Measurements from ENCODE around the gene NPR3.

Gene NPR3

DNA sequence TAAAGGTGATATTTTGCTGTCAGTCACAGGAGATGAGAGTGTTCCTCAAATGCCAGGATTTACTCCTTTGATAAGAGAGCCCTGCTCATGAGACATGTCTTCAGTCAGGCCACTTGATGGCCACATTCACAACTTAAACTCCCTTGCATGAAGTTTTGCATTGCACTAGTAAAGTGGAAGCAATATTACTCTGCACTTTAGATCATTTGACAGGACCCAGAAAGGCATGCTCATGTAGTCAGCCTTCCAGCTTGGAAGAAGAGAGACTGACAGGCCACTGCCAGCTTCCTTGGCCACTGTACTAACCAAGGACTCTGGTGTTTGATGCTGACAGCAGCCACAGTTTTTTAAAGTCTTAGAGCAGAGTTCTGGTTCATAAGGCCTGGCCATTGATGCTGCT is 42.6 kb downstream of the NPR3 start:
- Histone ChIP-seq H4K91ac (ENCODE audit: low read length) (no peak overlapping the region), H3K23ac (ENCODE audit: low read length in 2 of 2) (no peak overlapping the region), H4K8ac (ENCODE audit: low read length) (no peak overlapping the region), H3K9ac (ENCODE audit: low read length) (no peak overlapping the region), H3K36me3 (ENCODE audit: control insufficient read depth in 1 of 2, insufficient read depth in 2 of 2, low read depth in 1 of 2, low read length in 2 of 2) (peaks cover 0 to 2% of the 10 kb centered on the region in 2 experiments), H2AK5ac (ENCODE audit: low read length, severe bottlenecking) (no peak overlapping the region), H2AFZ (ENCODE audit: low read depth, low read length) (no peak overlapping the region), H3K18ac (ENCODE audit: low read depth in 1 of 2, low read length in 2 of 2) (no peak overlapping the region), H2BK12ac (ENCODE audit: low read length in 2 of 2) (no peak overlapping the region), H2BK120ac (ENCODE audit: low read depth, low read length) (no peak overlapping the region), H3K79me1 (replicated peaks; ENCODE audit: low read length, poor library complexity, severe bottlenecking) (no peaks in the 10 kb centered on the region), H3K9me3 (ENCODE audit: control insufficient read depth, low read length) (peaks cover 18% of the 10 kb centered on the region), H3K4me1 (ENCODE audit: control insufficient read depth, insufficient read depth, low read depth, low read length) (no peaks in the 10 kb centered on the region), H3K27me3 (ENCODE audit: control insufficient read depth in 1 of 2, insufficient read depth in 1 of 2, low read length in 2 of 2) (no peaks in the 10 kb centered on the region), H2BK5ac (ENCODE audit: low read depth, low read length, poor library complexity, severe bottlenecking) (no peak overlapping the region), H3K4me2 (ENCODE audit: low read length, poor library complexity, severe bottlenecking) (no peak overlapping the region), H3K4ac (ENCODE audit: low read depth in 1 of 2, low read length in 2 of 2) (no peak overlapping the region), H3K14ac (ENCODE audit: low read length in 2 of 2) (no peak overlapping the region), H2BK15ac (ENCODE audit: low read depth, poor library complexity, severe bottlenecking) (no peak overlapping the region), H3K4me3 (ENCODE audit: insufficient read depth in 1 of 2, low read depth in 1 of 2, low read length in 2 of 2) (no peak overlapping the region), H3K27ac (ENCODE audit: low read length, poor library complexity, severe bottlenecking) (no peak overlapping the region)
- peak; percentile 27 for DNase-seq

DNA sequence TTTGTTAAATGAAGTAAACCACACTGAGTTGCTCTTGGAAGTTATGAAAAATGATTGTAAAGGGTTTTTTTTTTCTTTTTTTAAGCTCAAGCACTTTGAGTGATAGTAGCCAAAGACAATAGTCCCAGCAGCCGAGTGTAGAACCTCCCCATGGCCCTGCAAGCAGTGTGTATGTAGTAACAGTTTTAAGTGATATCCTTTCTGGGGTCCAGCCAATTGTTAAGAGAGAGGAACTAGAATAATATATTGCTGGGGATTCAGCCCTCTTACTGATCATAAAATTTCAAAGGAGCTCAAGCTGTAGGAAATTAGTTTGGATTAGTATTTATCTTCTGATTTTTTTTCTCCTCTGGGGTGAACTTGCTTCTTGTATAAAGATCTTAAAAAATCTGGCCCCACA is 43.2 kb downstream of the NPR3 start:
- 88% methylated on average over 1 of the region's 1 CpG for WGBS
- no peaks in the 10 kb centered on the region for H3K4me1 ChIP-seq (ENCODE audit: control insufficient read depth, insufficient read depth, low read depth, low read length)
- no peak overlapping the region for H3K9ac ChIP-seq (ENCODE audit: low read length)
- H3K18ac ChIP-seq (ENCODE audit: low read depth in 1 of 2, low read length in 2 of 2), result no peak overlapping the region
- H3K14ac ChIP-seq (ENCODE audit: low read length in 2 of 2), result no peak overlapping the region
- no peak overlapping the region for H3K27ac ChIP-seq (ENCODE audit: low read length, poor library complexity, severe bottlenecking)
- no peak overlapping the region for H3K4me3 ChIP-seq (ENCODE audit: insufficient read depth in 1 of 2, low read depth in 1 of 2, low read length in 2 of 2)
- peaks cover 0 to 2% of the 10 kb centered on the region in 2 experiments for H3K36me3 ChIP-seq (ENCODE audit: control insufficient read depth in 1 of 2, insufficient read depth in 2 of 2, low read depth in 1 of 2, low read length in 2 of 2)
- peaks cover 18% of the 10 kb centered on the region for H3K9me3 ChIP-seq (ENCODE audit: control insufficient read depth, low read length)
- H4K8ac ChIP-seq (ENCODE audit: low read length), result no peak overlapping the region
- H3K27me3 ChIP-seq (ENCODE audit: control insufficient read depth in 1 of 2, insufficient read depth in 1 of 2, low read length in 2 of 2), result no peaks in the 10 kb centered on the region
- H3K23ac ChIP-seq (ENCODE audit: low read length in 2 of 2), result no peak overlapping the region
- H3K4me2 ChIP-seq (ENCODE audit: low read length, poor library complexity, severe bottlenecking), result no peak overlapping the region
- no peak overlapping the region for H2BK12ac ChIP-seq (ENCODE audit: low read length in 2 of 2)
- H3K4ac ChIP-seq (ENCODE audit: low read depth in 1 of 2, low read length in 2 of 2), result no peak overlapping the region
- H4K91ac ChIP-seq (ENCODE audit: low read length), result no peak overlapping the region
- H2AFZ ChIP-seq (ENCODE audit: low read depth, low read length), result no peak overlapping the region
- no peak overlapping the region for H2BK15ac ChIP-seq (ENCODE audit: low read depth, poor library complexity, severe bottlenecking)
- DNase-seq, result no peak
- H2BK5ac ChIP-seq (ENCODE audit: low read depth, low read length, poor library complexity, severe bottlenecking), result no peak overlapping the region
- no peak overlapping the region for H2AK5ac ChIP-seq (ENCODE audit: low read length, severe bottlenecking)
- H2BK120ac ChIP-seq (ENCODE audit: low read depth, low read length), result no peak overlapping the region
- H3K79me1 ChIP-seq (replicated peaks; ENCODE audit: low read length, poor library complexity, severe bottlenecking), result no peaks in the 10 kb centered on the region

DNA sequence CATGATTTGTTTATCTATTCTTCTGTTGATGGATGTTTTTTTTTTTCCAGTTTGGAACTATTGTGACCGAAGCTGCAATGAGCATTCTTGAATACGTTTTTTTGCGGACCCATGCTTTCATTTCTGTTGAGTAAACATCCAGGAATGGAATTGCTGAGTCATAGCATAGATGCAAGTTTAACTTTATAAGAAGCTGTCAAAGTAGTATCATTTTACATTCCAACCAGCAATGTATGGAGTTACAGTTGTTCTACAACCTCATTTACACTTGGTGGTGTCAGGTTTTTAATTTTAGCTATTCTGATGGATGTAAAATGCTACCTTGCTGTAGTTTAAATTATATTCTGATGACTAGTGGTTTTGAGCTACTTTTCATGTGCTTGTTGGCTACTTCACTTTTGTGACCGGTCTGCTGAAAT is 49.0 kb downstream of the NPR3 start:
- Histone ChIP-seq H3K27me3 (ENCODE audit: control insufficient read depth in 1 of 2, insufficient read depth in 1 of 2, low read length in 2 of 2) (no peaks in the 10 kb centered on the region), H3K18ac (ENCODE audit: low read depth in 1 of 2, low read length in 2 of 2) (no peak overlapping the region), H4K8ac (ENCODE audit: low read length) (no peak overlapping the region), H2BK120ac (ENCODE audit: low read depth, low read length) (no peak overlapping the region), H3K14ac (ENCODE audit: low read length in 2 of 2) (no peak overlapping the region), H3K79me1 (replicated peaks; ENCODE audit: low read length, poor library complexity, severe bottlenecking) (no peaks in the 10 kb centered on the region), H2AK5ac (ENCODE audit: low read length, severe bottlenecking) (no peak overlapping the region), H2AFZ (ENCODE audit: low read depth, low read length) (no peak overlapping the region), H3K9me3 (ENCODE audit: control insufficient read depth, low read length) (no peaks in the 10 kb centered on the region), H3K23ac (ENCODE audit: low read length in 2 of 2) (no peak overlapping the region), H2BK5ac (ENCODE audit: low read depth, low read length, poor library complexity, severe bottlenecking) (no peak overlapping the region), H2BK12ac (ENCODE audit: low read length in 2 of 2) (no peak overlapping the region), H3K4me2 (ENCODE audit: low read length, poor library complexity, severe bottlenecking) (no peak overlapping the region), H3K4me3 (ENCODE audit: insufficient read depth in 1 of 2, low read depth in 1 of 2, low read length in 2 of 2) (no peak overlapping the region), H3K36me3 (ENCODE audit: control insufficient read depth in 1 of 2, insufficient read depth in 2 of 2, low read depth in 1 of 2, low read length in 2 of 2) (no peaks in the 10 kb centered on the region), H3K4ac (ENCODE audit: low read depth in 1 of 2, low read length in 2 of 2) (no peak overlapping the region), H3K27ac (ENCODE audit: low read length, poor library complexity, severe bottlenecking) (no peak overlapping the region), H3K4me1 (ENCODE audit: control insufficient read depth, insufficient read depth, low read depth, low read length) (no peaks in the 10 kb centered on the region), H4K91ac (ENCODE audit: low read length) (no peak overlapping the region), H3K9ac (ENCODE audit: low read length) (no peak overlapping the region), H2BK15ac (ENCODE audit: low read depth, poor library complexity, severe bottlenecking) (no peak overlapping the region)
- peak; percentile 92 for DNase-seq
- WGBS, result 9% methylated on average over 3 of the region's 4 CpGs

DNA sequence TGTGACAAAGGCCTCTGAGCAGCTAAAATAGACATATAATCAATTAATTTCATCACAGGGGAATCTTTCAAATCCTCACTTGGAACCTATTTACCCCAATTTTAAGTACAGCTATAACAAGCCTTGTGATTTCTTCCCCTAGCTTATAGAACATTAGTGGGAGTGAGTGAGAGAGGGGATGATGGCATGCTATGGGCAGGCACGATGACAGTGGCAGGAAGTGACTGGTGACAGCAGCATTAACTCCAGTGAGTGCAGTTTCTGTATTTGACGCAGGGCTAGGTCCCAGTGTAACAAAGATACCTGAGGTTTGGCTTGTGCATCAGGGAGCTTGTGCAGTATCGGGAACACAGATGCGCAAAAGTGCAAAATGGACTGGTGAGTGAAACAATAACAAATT is 54.1 kb downstream of the NPR3 start:
- Histone ChIP-seq H2BK5ac (ENCODE audit: low read depth, low read length, poor library complexity, severe bottlenecking) (no peak overlapping the region), H2BK12ac (ENCODE audit: low read length in 2 of 2) (no peak overlapping the region), H3K9me3 (ENCODE audit: control insufficient read depth, low read length) (no peaks in the 10 kb centered on the region), H2BK15ac (ENCODE audit: low read depth, poor library complexity, severe bottlenecking) (no peak overlapping the region), H3K36me3 (ENCODE audit: control insufficient read depth in 1 of 2, insufficient read depth in 2 of 2, low read depth in 1 of 2, low read length in 2 of 2) (no peaks in the 10 kb centered on the region), H3K18ac (ENCODE audit: low read depth in 1 of 2, low read length in 2 of 2) (no peak overlapping the region), H3K27me3 (ENCODE audit: control insufficient read depth in 1 of 2, insufficient read depth in 1 of 2, low read length in 2 of 2) (no peaks in the 10 kb centered on the region), H3K27ac (ENCODE audit: low read length, poor library complexity, severe bottlenecking) (no peak overlapping the region), H3K4me1 (ENCODE audit: control insufficient read depth, insufficient read depth, low read depth, low read length) (peaks cover 4% of the 10 kb centered on the region), H3K4me3 (ENCODE audit: insufficient read depth in 1 of 2, low read depth in 1 of 2, low read length in 2 of 2) (no peak overlapping the region), H3K4me2 (ENCODE audit: low read length, poor library complexity, severe bottlenecking) (no peak overlapping the region), H2AK5ac (ENCODE audit: low read length, severe bottlenecking) (no peak overlapping the region), H4K91ac (ENCODE audit: low read length) (no peak overlapping the region), H3K9ac (ENCODE audit: low read length) (no peak overlapping the region), H3K79me1 (replicated peaks; ENCODE audit: low read length, poor library complexity, severe bottlenecking) (no peaks in the 10 kb centered on the region), H2BK120ac (ENCODE audit: low read depth, low read length) (no peak overlapping the region), H3K23ac (ENCODE audit: low read length in 2 of 2) (no peak overlapping the region), H2AFZ (ENCODE audit: low read depth, low read length) (no peak overlapping the region), H3K4ac (ENCODE audit: low read depth in 1 of 2, low read length in 2 of 2) (no peak overlapping the region), H3K14ac (ENCODE audit: low read length in 2 of 2) (no peak overlapping the region), H4K8ac (ENCODE audit: low read length) (no peak overlapping the region)
- DNase-seq, result no peak
- WGBS, result 92% methylated on average over 4 of the region's 4 CpGs

All from mesenchymal stem cell (in vitro differentiated cells and primary cell).